Psoas muscle (tissue), 8 donors: ENCODE data around the gene GJA4. TPM values are rescaled to one million over a fixed set of nuclear protein-coding genes. Genes with fewer than 3 reads are reported as not detected.

Experiments
- ATAC-seq, 4 donors: fragments of 200-7000 bp; cut with Tn5 transposase; one replicate each; pipeline ENCODE4 v1.9.1; 2020; ENCODE audit warnings: moderate library complexity in 3 of 4, mild to moderate bottlenecking in 2 of 4
- DNase-seq, 2 donors: peaks; one replicate each; pipeline ENCODE4 v3.0.0-alpha.2; 2020
- H3K27ac ChIP-seq: fragments of 200-600 bp; one replicate; pipeline ENCODE4 v1.8.0; 2022
- H3K27me3 ChIP-seq, 3 donors: fragments of 200-600 bp in 1 of 3; one replicate each; pipeline versions ENCODE4 v1.6.1 to v1.8.0; 2013 to 2022; ENCODE audit warnings: low read length in 2 of 3, mild to moderate bottlenecking in 2 of 3, moderate library complexity in 1 of 3; ENCODE audit not compliant: insufficient read depth in 3 of 3
- H3K36me3 ChIP-seq, 2 donors: fragments of 200-600 bp in 1 of 2; one replicate each; pipeline versions ENCODE4 v1.6.1 to v1.8.0; 2013 to 2022; ENCODE audit warnings: low read depth in 1 of 2, mild to moderate bottlenecking in 1 of 2, moderate library complexity in 1 of 2; ENCODE audit not compliant: insufficient read depth in 1 of 2
- H3K4me1 ChIP-seq: fragments of 200-600 bp; one replicate; pipeline ENCODE4 v1.8.0; 2022
- H3K4me3 ChIP-seq: fragments of 200-600 bp; one replicate; pipeline ENCODE4 v1.8.0; 2022; ENCODE audit warnings: mild to moderate bottlenecking
- H3K9me3 ChIP-seq: fragments of 200-600 bp; one replicate; pipeline ENCODE4 v1.8.0; 2022
- WGBS, 3 donors: extraction: QIAGEN DNeasy Blood & Tissue Kit; methylation state at CpG; one replicate each; pipeline versions ENCODE4 v1.1.6 to v1.1.7; 2013; 5-methylcytosine and 5-hydroxymethylcytosine counted together
- intact Hi-C, 2 donors: fragments of 100-400 bp; cut with DNase I; formaldehyde crosslinking; loops; one replicate each; pipeline versions ENCODE4 v1.11.0 to v1.14.2; 2022
- polyA plus RNA-seq, 3 donors: library from polyadenylated mRNA; stranded (reverse); fragments of 200-250 nt; gene quantifications; one replicate each; pipeline ENCODE4 v1.2.3, GENCODE V29; 2013
- total RNA-seq, 4 donors: library from RNA; stranded (reverse); fragmentation: NEBNext Ultra II Directional in 2 of 4; extraction: Animal tissue kit (Norgen Biotek cat#: 25700) in 2 of 4; gene quantifications; one replicate each; pipeline versions ENCODE4 v1.2.1 to v1.2.4, GENCODE V29; 2021 to 2023
- TF ChIP-seq, protein P1 (sequence below): fragments of 200-600 bp; IDR thresholded peaks from one replicate; pipeline ENCODE4 v1.8.0; 2022; ENCODE audit warnings: antibody characterized with exemption
- donor health status: healthy with polysubstance abuse.
- donor health status: DM: no; HTN: no; CAD: no; lungs with moderate emphysema.
- donor health status: Bipolar disorder and iron deficiency.
- donor health status: healthy.
- donor health status: DM: yes; HTN: yes; CAD: no.
- donor health status: DM: no; HTN: no; CAD: no.
- donor health status: DM: no; HTN: no; CAD: no.
- donor health status: DM: yes; HTN: yes; CAD: no.

GJA4 gene
- total and polyA plus RNA-seq, 7 donors, result 9.1 to 19.7 (median 11.6) TPM

- Histone ChIP-seq H3K36me3 (no peaks in the 10 kb centered on the region), H3K27ac (no peak overlapping the region), H3K4me1 (no peaks in the 10 kb centered on the region), H3K9me3 (no peaks in the 10 kb centered on the region), H3K27me3 (peaks cover 0 to 25% (median 5%) of the 10 kb centered on the region in 3 donors), H3K4me3 (no peak overlapping the region)
- ATAC-seq (no peak), DNase-seq (no peak)
- intact Hi-C loops, result no loop called here
- 46 to 68% (median 55%) methylated on average over 8 of the region's 8 CpGs for WGBS, 3 donors
- TF ChIP-seq, protein P1, sequence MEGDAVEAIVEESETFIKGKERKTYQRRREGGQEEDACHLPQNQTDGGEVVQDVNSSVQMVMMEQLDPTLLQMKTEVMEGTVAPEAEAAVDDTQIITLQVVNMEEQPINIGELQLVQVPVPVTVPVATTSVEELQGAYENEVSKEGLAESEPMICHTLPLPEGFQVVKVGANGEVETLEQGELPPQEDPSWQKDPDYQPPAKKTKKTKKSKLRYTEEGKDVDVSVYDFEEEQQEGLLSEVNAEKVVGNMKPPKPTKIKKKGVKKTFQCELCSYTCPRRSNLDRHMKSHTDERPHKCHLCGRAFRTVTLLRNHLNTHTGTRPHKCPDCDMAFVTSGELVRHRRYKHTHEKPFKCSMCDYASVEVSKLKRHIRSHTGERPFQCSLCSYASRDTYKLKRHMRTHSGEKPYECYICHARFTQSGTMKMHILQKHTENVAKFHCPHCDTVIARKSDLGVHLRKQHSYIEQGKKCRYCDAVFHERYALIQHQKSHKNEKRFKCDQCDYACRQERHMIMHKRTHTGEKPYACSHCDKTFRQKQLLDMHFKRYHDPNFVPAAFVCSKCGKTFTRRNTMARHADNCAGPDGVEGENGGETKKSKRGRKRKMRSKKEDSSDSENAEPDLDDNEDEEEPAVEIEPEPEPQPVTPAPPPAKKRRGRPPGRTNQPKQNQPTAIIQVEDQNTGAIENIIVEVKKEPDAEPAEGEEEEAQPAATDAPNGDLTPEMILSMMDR, result no peak
These were observed 17.8 kb upstream of the GJA4 start for GRCh38 chr1:34774957-34775356.

GRCh38 chr1:34776911-34777310 is 15.9 kb upstream of the GJA4 start:
- Histone ChIP-seq H3K36me3 (no peaks in the 10 kb centered on the region), H3K4me3 (no peak overlapping the region), H3K9me3 (no peaks in the 10 kb centered on the region), H3K27me3 (peaks cover 0 to 44% (median 11%) of the 10 kb centered on the region in 3 donors), H3K4me1 (no peaks in the 10 kb centered on the region), H3K27ac (no peak overlapping the region)
- ATAC-seq, result no peak
- TF ChIP-seq, protein P1, result no peak
- intact Hi-C loops, result no loop called here
- peak in 1 of 2 donors; percentile 18 for DNase-seq
- WGBS, 3 donors, result 69 to 78% (median 77%) methylated on average over 3 of the region's 3 CpGs

- WGBS, 3 donors, result 55 to 72% (median 57%) methylated on average over 10 of the region's 10 CpGs
- H3K4me3 ChIP-seq, result no peak overlapping the region
- intact Hi-C loops, result no loop called here
- H3K27me3 ChIP-seq, result peaks cover 0 to 53% (median 17%) of the 10 kb centered on the region in 3 donors
- H3K9me3 ChIP-seq, result no peaks in the 10 kb centered on the region
- no peak for ATAC-seq
- peak in 1 of 2 donors; percentile 8 for DNase-seq
- no peaks in the 10 kb centered on the region for H3K36me3 ChIP-seq
- TF ChIP-seq, protein P1, result no peak
- H3K4me1 ChIP-seq, result no peaks in the 10 kb centered on the region
- no peak overlapping the region for H3K27ac ChIP-seq
These were observed 15.1 kb upstream of the GJA4 start for GRCh38 chr1:34777519-34778321.

GRCh38 chr1:34778381-34778780 is 14.4 kb upstream of the GJA4 start:
- no peaks in the 10 kb centered on the region for H3K4me1 ChIP-seq
- TF ChIP-seq, protein P1, result no peak
- intact Hi-C loops, result no loop called here
- no peak for DNase-seq
- no peaks in the 10 kb centered on the region for H3K9me3 ChIP-seq
- no peak overlapping the region for H3K27ac ChIP-seq
- H3K27me3 ChIP-seq, result peaks cover 0 to 59% (median 19%) of the 10 kb centered on the region in 3 donors
- 64 to 75% (median 73%) methylated on average over 6 of the region's 6 CpGs for WGBS, 3 donors
- no peak for ATAC-seq
- no peaks in the 10 kb centered on the region for H3K36me3 ChIP-seq
- no peak overlapping the region for H3K4me3 ChIP-seq
